ENCODE results near the gene SCYGR6. TPM values are rescaled to one million over a fixed set of nuclear protein-coding genes. Genes with fewer than 3 reads are reported as not detected.

SCYGR6 gene
- total and polyA plus RNA-seq, 2 of the 8 experiments (the other 6 are each of a cell fraction or from before 2014, with no cell fraction given): not detected

DNA sequence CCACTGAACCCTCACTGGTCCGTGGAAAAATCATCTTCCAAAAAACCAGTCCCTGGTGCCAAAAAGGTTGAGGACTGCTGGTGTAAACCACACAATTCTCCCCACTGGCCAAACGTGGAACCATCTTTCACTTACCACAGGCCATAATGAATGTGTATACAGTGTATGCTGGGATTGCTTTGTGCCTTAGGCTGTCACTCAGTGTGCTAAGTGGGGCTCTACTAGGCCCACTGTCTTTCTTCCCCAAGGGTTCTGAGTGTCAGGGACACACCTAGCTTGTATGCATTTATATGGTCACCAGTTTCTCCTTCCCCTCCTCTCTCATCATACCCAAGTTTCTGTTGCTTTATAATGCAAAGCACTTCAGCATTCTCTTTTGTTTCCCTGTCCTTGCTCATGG is 48.4 kb upstream of the SCYGR6 start:
- H3K56ac ChIP-seq (replicated peaks; ENCODE audit: insufficient read length, low read depth, low read length): no peak overlapping the region
- no peak overlapping the region for H3K4me3 ChIP-seq (ENCODE audit: extremely low read depth in 1 of 4, insufficient read depth in 2 of 4, low read depth in 3 of 4, low read length in 4 of 4)
- H3K79me2 ChIP-seq (ENCODE audit: control insufficient read depth in 1 of 2, insufficient read depth in 2 of 2, low read length in 2 of 2): no peaks in the 10 kb centered on the region
- 71% methylated on average over 2 of the region's 2 CpGs; no CpG with 5 or more reads in 1 of the 2 experiments for WGBS, 2 experiments (ENCODE audit: extremely low coverage in 1 of 2, insufficient coverage in 1 of 2, insufficient read length in 1 of 2, insufficient replicate concordance in 2 of 2, low coverage in 1 of 2, low lambda C conversion rate in 2 of 2, missing lambda C conversion rate in 1 of 2)
- no peak for FAIRE-seq
- H2AFZ ChIP-seq (ENCODE audit: low read length): 0 out of 2 replicates have a peak overlapping the region, but pooled peaks have one; percentile 57
- H3K4ac ChIP-seq (replicated peaks; ENCODE audit: insufficient read length, low read depth, low read length): no peak overlapping the region
- ChIA-PET CTCF (ENCODE audit: partially characterized antibody) (interaction anchor here (0.7 to 3.5 kb wide), 13 partner anchors 10 to 889 kb away, joined by 3 to 38 read pairs (median 4); partner anchors contain the start of gene DAW1), POLR2A (ENCODE audit: partially characterized antibody) (no interaction called here)
- H3K27me3 ChIP-seq (replicated peaks in 1 of 4; ENCODE audit: control insufficient read depth in 3 of 4, extremely low read depth in 1 of 4, insufficient read depth in 3 of 4, low read length in 3 of 4): no peaks in the 10 kb centered on the region
- H3K27ac ChIP-seq (ENCODE audit: low read depth, low read length): no peak overlapping the region
- no peaks in the 10 kb centered on the region; the same call in 1 of the 2 replicates for H3K23me2 ChIP-seq (ENCODE audit: low read depth, low read length)
- peak overlapping the region; percentile 62; the same call in 1 of the 2 replicates for H2BK12ac ChIP-seq (ENCODE audit: low read depth, low read length)
- peak overlapping the region; percentile 11; the same call in 1 of the 2 replicates for H2BK20ac ChIP-seq (ENCODE audit: low read length)
- H2BK15ac ChIP-seq (ENCODE audit: low read length): no peak overlapping the region
- H2BK5ac ChIP-seq (ENCODE audit: low read depth, low read length): no peak overlapping the region; the same call in 1 of the 2 replicates
- H3K9me3 ChIP-seq (ENCODE audit: insufficient read depth in 2 of 2, low read depth in 1 of 2, low read length in 1 of 2): no peaks in the 10 kb centered on the region
- no peak overlapping the region for H3K23ac ChIP-seq (ENCODE audit: insufficient read length)
- DNase-seq (ENCODE audit: low read depth in 1 of 2, low spot score in 2 of 2): no peak
- H3K9ac ChIP-seq (replicated peaks in 1 of 4; ENCODE audit: extremely low read depth in 1 of 4, low read depth in 3 of 4, low read length in 3 of 4): no peak overlapping the region
- no peak overlapping the region for H3K18ac ChIP-seq (ENCODE audit: extremely low read depth, low read length)
- 0 out of 2 replicates have a peak overlapping the region, but pooled peaks have one; percentile 3 for H2AK5ac ChIP-seq (ENCODE audit: low read depth, low read length)
- no peak overlapping the region for H3K4me2 ChIP-seq (ENCODE audit: insufficient read depth in 1 of 2, low read depth in 2 of 2, low read length in 2 of 2)
- H3K14ac ChIP-seq (ENCODE audit: insufficient read length): no peak overlapping the region
- no peaks in the 10 kb centered on the region for H3K79me1 ChIP-seq (ENCODE audit: low read depth, low read length)
- no peak overlapping the region for H4K5ac ChIP-seq (ENCODE audit: insufficient read length, low read depth, low read length)
- H4K8ac ChIP-seq (ENCODE audit: extremely low read depth, insufficient read depth, low read length): no peak overlapping the region
- H2BK120ac ChIP-seq (replicated peaks; ENCODE audit: low read depth, low read length): peak overlapping the region; percentile 29
- H4K20me1 ChIP-seq (replicated peaks in 1 of 2; ENCODE audit: control insufficient read depth in 1 of 2, insufficient read depth in 2 of 2, low read length in 2 of 2): no peaks in the 10 kb centered on the region
- no peaks in the 10 kb centered on the region for H3K36me3 ChIP-seq (ENCODE audit: control insufficient read depth in 2 of 4, insufficient read depth in 4 of 4, low read length in 3 of 4)
- H4K91ac ChIP-seq (replicated peaks; ENCODE audit: insufficient read length, low read length): peak overlapping the region; percentile 11
- peaks cover 1 to 8% (median 3%) of the 10 kb centered on the region in 4 experiments; a peak in 3 of 7 replicates for H3K4me1 ChIP-seq (replicated peaks in 1 of 4; ENCODE audit: control insufficient read depth in 3 of 4, insufficient read depth in 4 of 4, low read length in 3 of 4)
- no peak for TF ChIP-seq SP1 (IDR thresholded peaks at IDR 0.05; ENCODE audit: low read depth, low read length)
- no peak for TF ChIP-seq KDM4A (IDR thresholded peaks at IDR 0.05; ENCODE audit: low read depth, low read length, severe bottlenecking)
- TF ChIP-seq EZH2 (IDR thresholded peaks at IDR 0.05; ENCODE audit: low read depth, low read length, severe bottlenecking): no peak
- no peak for TF ChIP-seq RBBP5 (IDR thresholded peaks at IDR 0.05; ENCODE audit: borderline replicate concordance, low read depth, low read length)
- no peak for TF ChIP-seq ZNF274 (IDR thresholded peaks at IDR 0.05; ENCODE audit: borderline replicate concordance, extremely low read depth, low read length)
- TF ChIP-seq GABPA (IDR thresholded peaks at IDR 0.05; ENCODE audit: borderline replicate concordance, insufficient read depth, low read length): no peak
- no peak for TF ChIP-seq CHD1 (IDR thresholded peaks at IDR 0.05; ENCODE audit: low read depth, low read length)
- no peak for TF ChIP-seq RNF2 (IDR thresholded peaks at IDR 0.05; ENCODE audit: borderline replicate concordance, low read depth, low read length, missing control alignments, poor library complexity, severe bottlenecking)
- TF ChIP-seq, protein P1, sequence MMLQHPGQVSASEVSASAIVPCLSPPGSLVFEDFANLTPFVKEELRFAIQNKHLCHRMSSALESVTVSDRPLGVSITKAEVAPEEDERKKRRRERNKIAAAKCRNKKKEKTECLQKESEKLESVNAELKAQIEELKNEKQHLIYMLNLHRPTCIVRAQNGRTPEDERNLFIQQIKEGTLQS (IDR thresholded peaks at IDR 0.05; ENCODE audit: insufficient read depth, low read depth, low read length): no peak
- TF ChIP-seq GTF2F1 (IDR thresholded peaks at IDR 0.05; ENCODE audit: borderline replicate concordance, low read depth, low read length): no peak
- TF ChIP-seq CHD2 (IDR thresholded peaks at IDR 0.05; ENCODE audit: low read length): no peak
- TF ChIP-seq MAFK (IDR thresholded peaks at IDR 0.05; ENCODE audit: low read depth, low read length): no peak

All from H1 (cell line).